Measurements from ENCODE around the gene WDR33. TPM values are rescaled to one million over a fixed set of nuclear protein-coding genes. Genes with fewer than 3 reads are reported as not detected.

The WDR33 gene
- total and polyA plus RNA-seq, 2 donors from 2014 or later, result 19.8 to 60.2 TPM

DNA sequence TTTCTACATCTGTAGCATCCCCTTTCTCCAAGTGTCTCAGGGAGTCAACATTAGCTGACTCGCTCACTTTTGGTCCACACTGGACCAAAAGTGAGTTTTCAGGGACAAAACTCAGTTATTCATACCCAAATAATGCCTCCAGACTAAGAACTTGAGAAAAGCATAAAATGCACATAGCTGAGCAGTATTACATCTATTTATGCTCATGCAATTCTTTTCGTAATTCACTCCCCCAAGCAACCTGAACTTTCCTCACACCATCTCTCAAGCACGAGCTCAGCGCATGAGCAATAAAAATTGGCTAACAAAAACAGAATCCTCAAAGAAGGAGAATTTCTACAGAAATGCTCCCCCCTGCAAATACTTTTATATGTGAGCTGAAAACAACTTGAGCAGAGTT, 92.7 kb downstream of the WDR33 start:
- Histone ChIP-seq H3K27ac (ENCODE audit: low read depth in 2 of 2, low read length in 2 of 2) (no peak overlapping the region), H3K9ac (ENCODE audit: low read length in 3 of 3) (no peak overlapping the region), H3K36me3 (ENCODE audit: control insufficient read depth in 2 of 3, insufficient read depth in 3 of 3, low read length in 3 of 3) (peaks cover 0 to 31% (median 12%) of the 10 kb centered on the region in 3 donors), H3K9me3 (ENCODE audit: control insufficient read depth in 2 of 3, insufficient read depth in 1 of 3, low read length in 3 of 3) (no peaks in the 10 kb centered on the region), H3K27me3 (ENCODE audit: control insufficient read depth, insufficient read depth, low read length) (no peaks in the 10 kb centered on the region), H3K4me3 (ENCODE audit: low read length in 3 of 3) (no peak overlapping the region), H3K4me1 (ENCODE audit: control insufficient read depth in 2 of 3, insufficient read depth in 2 of 3, low read depth in 1 of 3, low read length in 3 of 3) (no peaks in the 10 kb centered on the region)
- TF ChIP-seq, protein P1, sequence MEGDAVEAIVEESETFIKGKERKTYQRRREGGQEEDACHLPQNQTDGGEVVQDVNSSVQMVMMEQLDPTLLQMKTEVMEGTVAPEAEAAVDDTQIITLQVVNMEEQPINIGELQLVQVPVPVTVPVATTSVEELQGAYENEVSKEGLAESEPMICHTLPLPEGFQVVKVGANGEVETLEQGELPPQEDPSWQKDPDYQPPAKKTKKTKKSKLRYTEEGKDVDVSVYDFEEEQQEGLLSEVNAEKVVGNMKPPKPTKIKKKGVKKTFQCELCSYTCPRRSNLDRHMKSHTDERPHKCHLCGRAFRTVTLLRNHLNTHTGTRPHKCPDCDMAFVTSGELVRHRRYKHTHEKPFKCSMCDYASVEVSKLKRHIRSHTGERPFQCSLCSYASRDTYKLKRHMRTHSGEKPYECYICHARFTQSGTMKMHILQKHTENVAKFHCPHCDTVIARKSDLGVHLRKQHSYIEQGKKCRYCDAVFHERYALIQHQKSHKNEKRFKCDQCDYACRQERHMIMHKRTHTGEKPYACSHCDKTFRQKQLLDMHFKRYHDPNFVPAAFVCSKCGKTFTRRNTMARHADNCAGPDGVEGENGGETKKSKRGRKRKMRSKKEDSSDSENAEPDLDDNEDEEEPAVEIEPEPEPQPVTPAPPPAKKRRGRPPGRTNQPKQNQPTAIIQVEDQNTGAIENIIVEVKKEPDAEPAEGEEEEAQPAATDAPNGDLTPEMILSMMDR (IDR thresholded peaks at IDR 0.05; ENCODE audit: borderline replicate concordance, extremely low read depth, insufficient read depth), result no peak
- FAIRE-seq, result no peak
- intact Hi-C loops (cut with DNase I), result no loop called here
- DNase-seq, result no peak

DNA sequence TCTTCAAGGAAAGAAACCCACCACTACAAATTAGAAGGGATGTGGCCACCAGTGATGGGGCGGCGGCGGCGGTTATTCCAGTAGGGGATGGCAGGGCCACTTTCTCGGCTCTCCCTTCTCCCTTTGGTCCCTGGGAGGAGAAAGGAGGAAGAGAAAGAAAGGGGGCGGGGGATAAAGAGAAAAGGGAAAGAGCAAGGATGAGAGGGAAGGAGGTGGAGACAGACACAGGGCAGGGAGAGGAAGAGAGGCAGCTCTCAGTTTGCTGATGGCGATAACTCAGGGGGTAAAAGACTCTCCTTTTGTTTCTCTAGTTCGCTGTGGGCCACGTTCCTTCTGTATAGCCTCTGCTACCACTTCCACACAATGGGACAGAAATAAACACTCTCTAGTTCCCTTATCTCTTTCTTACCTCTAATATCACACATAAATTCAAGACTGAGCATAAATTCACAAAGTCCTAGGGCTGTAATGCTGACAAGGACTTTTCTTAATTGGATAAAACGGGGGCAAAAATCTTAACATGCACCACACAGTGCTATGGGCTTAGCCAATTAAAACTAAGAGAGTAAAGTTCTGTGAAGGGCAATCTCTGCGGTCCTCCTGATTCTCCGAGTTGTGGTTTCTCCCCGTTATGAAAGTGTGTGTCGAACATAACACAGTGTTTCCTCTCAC, 95.1 kb downstream of the WDR33 start:
- DNase-seq, result no peak
- H3K36me3 ChIP-seq (ENCODE audit: control insufficient read depth in 2 of 3, insufficient read depth in 3 of 3, low read length in 3 of 3), result peaks cover 0 to 20% (median 7%) of the 10 kb centered on the region in 3 donors
- FAIRE-seq, result no peak

DNA sequence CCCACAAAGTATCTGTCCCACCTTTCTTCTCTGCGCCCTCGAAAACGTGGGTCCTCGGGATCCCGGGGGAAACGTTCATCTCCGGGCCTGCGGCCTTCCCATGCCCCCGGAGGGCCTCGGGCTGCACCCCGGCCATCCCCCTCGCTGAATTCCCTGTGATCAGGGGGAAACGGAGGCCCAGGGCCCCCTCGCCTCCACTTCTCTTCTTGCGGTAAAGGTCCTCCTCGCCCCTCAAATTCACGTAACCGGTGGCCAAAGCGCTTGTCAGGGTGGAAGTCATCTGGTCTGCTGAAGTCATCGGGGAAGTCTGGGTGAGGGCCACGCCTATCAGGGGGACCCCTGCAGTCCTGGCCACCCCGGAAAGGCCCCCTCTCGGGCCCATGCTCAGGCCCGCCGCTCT, 97.4 kb downstream of the WDR33 start:
- TF ChIP-seq, protein P1 (IDR thresholded peaks at IDR 0.05; ENCODE audit: borderline replicate concordance, extremely low read depth, insufficient read depth), result no peak
- FAIRE-seq, result no peak
- no peak overlapping the region for H3K9ac ChIP-seq (ENCODE audit: low read length in 3 of 3)
- H3K4me3 ChIP-seq (ENCODE audit: low read length in 3 of 3), result no peak overlapping the region
- H3K27me3 ChIP-seq (ENCODE audit: control insufficient read depth, insufficient read depth, low read length), result no peaks in the 10 kb centered on the region
- no peak for DNase-seq
- H3K36me3 ChIP-seq (ENCODE audit: control insufficient read depth in 2 of 3, insufficient read depth in 3 of 3, low read length in 3 of 3), result peaks cover 3 to 15% (median 15%) of the 10 kb centered on the region in 3 donors
- H3K27ac ChIP-seq (ENCODE audit: low read depth in 2 of 2, low read length in 2 of 2), result no peak overlapping the region
- intact Hi-C loops (cut with DNase I), result no loop called here
- H3K9me3 ChIP-seq (ENCODE audit: control insufficient read depth in 2 of 3, insufficient read depth in 1 of 3, low read length in 3 of 3), result no peaks in the 10 kb centered on the region
- H3K4me1 ChIP-seq (ENCODE audit: control insufficient read depth in 2 of 3, insufficient read depth in 2 of 3, low read depth in 1 of 3, low read length in 3 of 3), result no peaks in the 10 kb centered on the region

More for the DNA sequence above, 95.1 kb downstream of the WDR33 start:
- H3K27ac ChIP-seq (ENCODE audit: low read depth in 2 of 2, low read length in 2 of 2), result no peak overlapping the region
- H3K9me3 ChIP-seq (ENCODE audit: control insufficient read depth in 2 of 3, insufficient read depth in 1 of 3, low read length in 3 of 3), result no peaks in the 10 kb centered on the region
- TF ChIP-seq, protein P1 (IDR thresholded peaks at IDR 0.05; ENCODE audit: borderline replicate concordance, extremely low read depth, insufficient read depth), result no peak
- H3K4me3 ChIP-seq (ENCODE audit: low read length in 3 of 3), result no peak overlapping the region
- intact Hi-C loops (cut with DNase I), result no loop called here
- H3K4me1 ChIP-seq (ENCODE audit: control insufficient read depth in 2 of 3, insufficient read depth in 2 of 3, low read depth in 1 of 3, low read length in 3 of 3), result no peaks in the 10 kb centered on the region
- no peaks in the 10 kb centered on the region for H3K27me3 ChIP-seq (ENCODE audit: control insufficient read depth, insufficient read depth, low read length)
- no peak overlapping the region for H3K9ac ChIP-seq (ENCODE audit: low read length in 3 of 3)
